Sigmoid colon (tissue), 4 donors: Measurements from ENCODE around the gene RASSF10.

Experiments
- CTCF ChIP-seq, 4 experiments: fragments of 450-650 bp in 3 of 4; fragments of 200-600 bp in 1 of 4; IDR thresholded peaks; one replicate each; pipeline ENCODE4 v1.5.1; 2016 to 2019; ENCODE audit warnings: antibody characterized with exemption in 4 of 4, mild to moderate bottlenecking in 3 of 4, moderate library complexity in 2 of 4
- EP300 ChIP-seq, 4 donors: sonication (generic); formaldehyde crosslinking; IDR thresholded peaks; one replicate each; pipeline ENCODE4 v1.6.1; 2017; ENCODE audit warnings: antibody characterized with exemption in 4 of 4
- POLR2A ChIP-seq, 2 donors: fragments of 450-650 bp; IDR thresholded peaks; one replicate each; pipeline ENCODE4 v1.6.1; 2016; ENCODE audit warnings: antibody characterized with exemption in 2 of 2, mild to moderate bottlenecking in 2 of 2, moderate library complexity in 2 of 2
- POLR2AphosphoS5 ChIP-seq, 4 donors: sonication (generic); formaldehyde crosslinking; IDR thresholded peaks; one replicate each; pipeline ENCODE4 v1.6.1; 2017; ENCODE audit warnings: antibody characterized with exemption in 4 of 4

- no peak for TF ChIP-seq CTCF (IDR thresholded peaks at IDR 0.05)
- TF ChIP-seq POLR2A (IDR thresholded peaks at IDR 0.05): no peak
- no peak for TF ChIP-seq POLR2AphosphoS5 (IDR thresholded peaks at IDR 0.05)
- no peak for TF ChIP-seq EP300 (IDR thresholded peaks at IDR 0.05)
These were observed 7.3 kb downstream of the RASSF10 start for GRCh38 chr11:13016415-13016814.
